Epithelial cell of esophagus (primary cell): Measurements from ENCODE around the gene SLC8A2.

Source experiments
- DNase-seq: peaks from one replicate; pipeline ENCODE4 v3.0.0; 2010; ENCODE audit warnings: low read depth
- H3K4me3 ChIP-seq: 2 replicates; pipeline ENCODE4 v1.5.1; 2011; ENCODE audit warnings: mild to moderate bottlenecking, low read length, control low read depth
- CTCF ChIP-seq: IDR thresholded peaks from 2 replicates; pipeline ENCODE4 v1.5.1; 2011; ENCODE audit warnings: low read depth, mild to moderate bottlenecking, low read length, control low read depth, inconsistent platforms; ENCODE audit not compliant: insufficient read depth; ENCODE audit errors: missing control alignments

Gene SLC8A2

DNA sequence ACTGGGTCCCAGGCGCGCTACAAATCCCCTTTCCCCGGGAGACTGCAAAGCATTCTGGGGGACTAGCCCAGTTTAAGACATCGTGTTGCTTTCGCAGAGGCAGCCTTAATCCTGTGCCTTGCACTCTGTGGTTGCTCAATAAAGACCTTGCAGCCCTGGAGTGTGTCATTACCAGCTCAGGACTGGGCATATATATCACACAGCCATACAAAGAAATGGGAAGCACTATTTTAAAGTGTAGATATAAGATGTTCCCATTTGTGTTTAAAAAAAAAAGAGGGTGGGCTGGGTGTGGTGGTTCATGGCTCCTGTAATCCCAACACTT lies 32.1 kb upstream of the SLC8A2 start:
- H3K4me3 ChIP-seq: no peak overlapping the region

DNA sequence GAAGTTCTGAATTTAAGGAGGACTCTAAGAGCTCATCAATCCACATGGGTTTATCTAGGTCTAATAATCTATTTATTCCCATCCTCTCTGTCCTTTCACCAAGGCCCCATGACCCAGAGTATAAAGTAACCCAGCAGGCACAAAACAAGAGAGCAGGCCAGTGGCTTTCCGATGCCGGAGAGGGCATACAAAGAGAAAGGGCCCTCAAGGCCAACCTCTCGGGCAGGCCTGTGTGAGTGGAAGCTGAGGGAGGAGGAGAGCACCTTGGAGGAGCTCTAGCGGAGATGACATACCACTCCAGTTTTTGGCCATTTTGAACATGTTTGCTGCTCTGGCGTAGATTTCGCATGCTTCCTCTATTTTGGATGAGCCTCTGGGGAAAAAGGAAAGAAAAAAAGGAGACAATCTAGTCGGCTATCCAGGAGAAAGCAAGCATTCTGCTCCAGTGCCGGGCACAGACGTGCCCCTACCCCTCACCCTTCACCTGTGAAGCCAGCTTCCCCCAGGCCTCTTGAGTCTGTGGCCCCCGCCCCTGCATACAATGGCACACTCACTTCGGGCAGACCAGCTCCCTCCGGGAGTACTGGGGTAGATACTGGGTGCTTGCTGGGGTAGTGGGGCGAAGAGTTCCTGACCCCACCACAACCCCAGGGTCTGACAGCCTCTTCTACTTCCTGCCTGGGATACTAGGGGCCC lies 31.6 kb upstream of the SLC8A2 start:
- H3K4me3 ChIP-seq: no peak overlapping the region
- no peak for DNase-seq
- TF ChIP-seq CTCF: no peak

More for the DNA sequence above, 32.1 kb upstream of the SLC8A2 start:
- no peak for TF ChIP-seq CTCF
- DNase-seq: no peak

DNA sequence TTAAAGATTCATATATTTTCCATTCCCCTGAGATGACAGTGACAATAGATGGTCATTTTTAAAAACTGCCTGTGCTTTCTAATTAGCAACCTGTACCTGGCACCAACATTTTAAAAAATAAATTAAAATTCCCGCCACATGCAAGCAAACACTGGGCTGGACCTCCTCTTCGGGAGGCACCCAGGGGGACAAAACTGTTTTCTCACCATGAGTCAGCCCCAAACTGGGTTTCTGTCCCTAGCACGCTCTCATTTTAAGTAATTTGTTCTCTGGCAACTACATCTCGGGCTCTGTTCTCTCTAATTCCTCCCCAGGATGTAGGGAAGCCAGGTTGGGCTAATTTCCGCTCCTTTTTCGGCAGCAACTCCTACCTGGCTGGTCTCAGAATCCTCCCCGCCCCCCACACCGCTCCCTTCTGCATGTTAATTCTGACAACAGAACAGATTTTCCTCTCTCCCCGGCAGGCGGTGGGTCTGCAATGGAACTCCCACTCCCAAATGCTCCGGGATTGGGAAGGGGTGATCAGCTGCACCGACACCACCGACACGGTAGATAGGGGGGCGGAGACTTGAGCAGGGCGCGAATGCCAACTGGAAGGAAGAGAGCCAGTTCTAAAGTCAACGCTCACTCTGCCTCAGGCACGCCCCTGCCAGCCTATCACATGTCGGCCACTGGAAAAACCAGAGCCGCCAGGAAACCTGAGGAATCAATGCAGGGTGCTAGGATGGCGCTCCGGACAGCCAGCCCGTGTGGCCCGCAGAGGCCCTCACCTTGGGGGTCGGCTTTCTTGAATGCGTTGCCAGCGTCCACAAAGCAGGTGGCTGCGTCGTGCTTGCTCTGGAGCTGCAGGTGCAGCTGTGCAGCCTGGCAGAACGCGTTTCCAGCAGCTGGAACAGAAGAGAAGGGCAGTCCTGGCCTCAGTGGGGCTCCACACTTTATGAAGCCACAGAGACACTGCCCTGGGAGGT lies 28.5 kb upstream of the SLC8A2 start:
- H3K4me3 ChIP-seq: no peak overlapping the region
- no peak for TF ChIP-seq CTCF
- DNase-seq: peak; percentile 19

DNA sequence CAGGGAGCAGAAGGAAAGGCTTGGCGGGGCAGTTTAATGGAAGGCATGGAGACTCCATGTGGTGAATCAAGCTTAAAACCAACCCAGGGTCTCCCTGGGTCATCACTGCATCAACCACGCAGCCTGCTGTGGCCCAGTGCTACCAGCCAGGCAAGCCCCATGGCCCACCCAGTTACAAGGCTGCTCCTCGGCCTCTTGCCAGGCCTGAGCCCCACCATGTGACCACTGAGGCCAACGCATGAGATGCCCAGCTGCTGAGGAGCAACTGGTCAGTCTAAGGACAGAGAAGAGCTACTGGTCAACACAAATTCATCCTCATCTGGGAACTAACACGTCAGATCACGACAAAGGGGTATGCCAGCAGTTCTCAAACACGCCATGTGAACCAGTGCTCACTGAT lies 27.7 kb upstream of the SLC8A2 start:
- no peak overlapping the region for H3K4me3 ChIP-seq
- no peak for DNase-seq
- no peak for TF ChIP-seq CTCF

DNA sequence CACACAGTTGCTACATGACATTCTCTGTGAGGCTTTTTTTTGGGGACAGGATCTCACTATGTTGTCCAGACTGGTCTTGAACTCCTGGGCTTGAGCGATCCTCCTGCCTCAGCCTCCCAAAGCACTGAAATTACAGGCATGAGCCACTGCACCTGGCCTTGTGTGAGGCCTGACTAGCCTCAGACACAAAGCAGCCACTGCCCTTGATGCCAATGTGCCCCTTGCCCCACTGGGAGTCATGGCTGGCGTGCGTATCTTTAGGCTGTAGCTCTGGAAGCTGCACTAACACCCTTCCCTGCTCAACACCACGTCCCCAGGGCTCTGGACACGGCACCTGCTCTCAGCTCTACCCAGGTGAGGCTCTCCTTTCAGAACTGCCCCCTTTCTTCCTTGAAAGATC lies 26.9 kb upstream of the SLC8A2 start:
- no peak for DNase-seq
- TF ChIP-seq CTCF: no peak
- H3K4me3 ChIP-seq: no peak overlapping the region

DNA sequence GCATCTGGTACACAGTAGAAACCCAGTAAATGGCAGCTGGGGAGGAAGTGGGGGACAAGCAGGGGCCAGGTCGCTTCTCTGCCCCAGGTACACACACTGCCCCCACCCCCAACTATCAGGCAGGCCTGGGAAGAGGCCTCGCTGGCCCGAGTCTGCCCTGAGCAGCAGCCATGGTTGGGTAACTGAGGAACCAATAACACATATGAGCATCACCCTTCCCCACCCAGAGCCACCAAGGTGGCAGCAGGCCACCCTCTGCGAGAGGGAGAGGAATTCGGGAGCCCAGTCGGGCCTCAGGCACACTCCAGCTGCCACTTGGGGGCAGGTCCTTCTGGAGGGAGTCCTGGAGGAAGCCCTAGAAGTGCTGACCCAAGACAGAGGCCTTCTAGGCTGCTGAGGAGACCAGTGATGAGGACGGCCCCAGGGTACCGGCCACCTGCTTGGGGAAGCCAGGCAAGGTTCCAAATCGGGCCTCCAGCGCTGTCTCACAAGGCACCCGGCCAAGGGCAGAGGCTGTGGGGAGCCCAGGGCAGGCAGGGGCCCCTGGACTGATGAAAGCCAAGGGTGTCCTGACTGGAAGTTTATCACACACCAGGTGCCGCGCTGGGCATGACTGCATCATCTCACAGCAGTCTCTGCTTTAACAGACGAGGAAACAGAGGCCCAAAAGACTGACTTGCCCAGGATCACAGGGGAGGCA lies 26.3 kb upstream of the SLC8A2 start:
- DNase-seq: no peak
- no peak for TF ChIP-seq CTCF
- H3K4me3 ChIP-seq: no peak overlapping the region
